DMS153 treated with DMSO at 0.1 percent for 48 hours (cell line): ENCODE results near the gene ACBD4.
"Not testable (repeated sequence)": the region's sequence is repeated elsewhere in the genome, so short reads cannot be mapped to it uniquely, and the experiment has no call there.

Experiments used
- DNase-seq: peaks from one replicate; lab custom pipeline; 2025; ENCODE audit not compliant: unreplicated experiment; lab: John Stamatoyannopoulos, UW

Gene ACBD4

DNA sequence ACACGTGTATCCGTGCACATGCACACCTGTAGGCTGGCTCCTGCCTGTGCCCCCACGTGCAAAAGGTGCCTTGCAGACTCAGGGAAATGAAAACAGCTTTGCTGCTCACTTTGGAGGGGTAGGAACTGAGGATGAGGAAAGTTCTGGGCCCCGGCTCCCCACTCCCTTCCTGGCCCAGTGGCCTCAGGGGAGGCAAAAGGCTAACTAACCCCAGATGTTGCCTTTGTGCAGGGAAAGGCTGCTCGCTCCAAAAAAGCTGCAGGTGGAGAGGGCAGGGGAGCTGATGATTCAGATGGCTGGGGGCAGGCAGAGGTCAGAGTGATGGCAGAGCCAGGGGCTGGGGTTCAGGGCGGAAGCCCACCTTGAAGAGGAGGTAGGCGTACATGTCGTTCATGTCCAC lies 15.5 kb upstream of the ACBD4 start:
- DNase-seq, result no peak

DNA sequence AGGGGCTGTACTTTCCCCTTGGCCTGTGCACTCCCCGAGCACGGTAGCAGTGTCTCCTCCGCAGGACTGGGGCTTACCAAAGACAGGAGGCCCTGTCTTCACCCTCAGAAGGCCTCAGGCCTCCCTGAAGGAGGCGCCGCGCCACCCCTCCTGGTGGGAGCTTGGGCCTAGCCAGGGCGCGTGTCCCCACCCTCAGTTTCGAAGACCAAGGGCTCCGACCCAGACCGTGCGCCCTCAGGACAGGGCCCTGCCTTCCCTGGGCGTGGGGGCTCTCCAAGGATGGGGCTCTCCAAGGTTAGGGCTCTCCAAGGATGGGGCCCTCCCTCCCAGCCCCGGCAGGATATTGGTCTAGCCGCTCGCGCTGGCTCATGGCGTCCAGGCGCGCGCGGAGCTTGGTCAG lies 14.9 kb upstream of the ACBD4 start:
- DNase-seq, result no peak

DNA sequence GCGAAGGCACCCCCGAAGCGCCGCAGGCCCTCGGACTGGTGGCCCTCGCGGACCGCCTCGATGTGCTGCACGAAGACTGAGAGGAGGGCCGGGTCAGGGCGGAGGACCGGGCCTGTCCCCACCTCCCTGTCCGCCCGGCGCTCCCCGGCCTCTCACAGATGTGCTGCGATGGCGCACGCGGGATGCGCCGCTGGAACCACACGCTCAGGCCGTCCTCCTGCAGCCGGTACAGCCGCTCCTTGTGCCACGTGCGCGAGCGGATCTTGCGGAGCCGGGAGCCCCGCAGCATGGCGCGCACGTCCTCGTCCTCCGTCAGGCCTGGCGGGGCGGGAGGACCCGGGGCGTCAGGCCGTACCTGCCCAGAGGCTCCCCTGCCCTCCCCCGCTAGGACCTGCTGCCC lies 14.4 kb upstream of the ACBD4 start:
- no peak for DNase-seq

DNA sequence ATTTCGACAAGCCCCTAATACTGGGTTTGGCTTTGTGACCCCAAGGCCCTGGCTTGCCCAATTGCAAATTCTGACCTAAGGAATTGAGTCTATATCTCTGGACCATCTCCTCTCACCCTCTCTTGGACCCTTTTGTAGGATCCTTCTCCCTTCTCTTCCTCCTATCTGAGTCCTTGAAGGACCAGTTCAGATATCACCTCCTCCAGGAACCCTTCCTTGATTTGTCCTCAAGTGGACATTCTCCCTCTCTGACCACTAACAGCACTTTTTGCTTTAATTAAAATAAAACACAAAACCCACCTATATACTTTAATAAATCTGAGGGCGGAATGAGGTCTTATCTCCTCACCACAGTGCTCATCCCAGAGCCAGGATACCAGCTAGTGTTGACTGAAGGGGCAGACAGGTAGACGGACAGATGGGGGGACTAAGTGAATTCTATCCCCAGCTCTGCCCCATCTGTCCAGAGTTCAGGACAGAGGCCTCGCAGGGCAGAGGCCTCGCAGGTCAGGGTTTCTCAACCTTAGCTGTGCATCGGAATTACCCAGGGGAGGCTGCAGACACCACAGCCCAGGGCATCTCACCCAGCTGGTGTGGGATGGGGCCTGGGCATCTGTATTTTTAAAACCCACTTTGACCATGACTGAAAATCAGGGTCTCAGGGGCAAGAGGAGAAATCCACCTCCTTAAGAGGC lies 12.3 kb upstream of the ACBD4 start:
- DNase-seq, result no peak

DNA sequence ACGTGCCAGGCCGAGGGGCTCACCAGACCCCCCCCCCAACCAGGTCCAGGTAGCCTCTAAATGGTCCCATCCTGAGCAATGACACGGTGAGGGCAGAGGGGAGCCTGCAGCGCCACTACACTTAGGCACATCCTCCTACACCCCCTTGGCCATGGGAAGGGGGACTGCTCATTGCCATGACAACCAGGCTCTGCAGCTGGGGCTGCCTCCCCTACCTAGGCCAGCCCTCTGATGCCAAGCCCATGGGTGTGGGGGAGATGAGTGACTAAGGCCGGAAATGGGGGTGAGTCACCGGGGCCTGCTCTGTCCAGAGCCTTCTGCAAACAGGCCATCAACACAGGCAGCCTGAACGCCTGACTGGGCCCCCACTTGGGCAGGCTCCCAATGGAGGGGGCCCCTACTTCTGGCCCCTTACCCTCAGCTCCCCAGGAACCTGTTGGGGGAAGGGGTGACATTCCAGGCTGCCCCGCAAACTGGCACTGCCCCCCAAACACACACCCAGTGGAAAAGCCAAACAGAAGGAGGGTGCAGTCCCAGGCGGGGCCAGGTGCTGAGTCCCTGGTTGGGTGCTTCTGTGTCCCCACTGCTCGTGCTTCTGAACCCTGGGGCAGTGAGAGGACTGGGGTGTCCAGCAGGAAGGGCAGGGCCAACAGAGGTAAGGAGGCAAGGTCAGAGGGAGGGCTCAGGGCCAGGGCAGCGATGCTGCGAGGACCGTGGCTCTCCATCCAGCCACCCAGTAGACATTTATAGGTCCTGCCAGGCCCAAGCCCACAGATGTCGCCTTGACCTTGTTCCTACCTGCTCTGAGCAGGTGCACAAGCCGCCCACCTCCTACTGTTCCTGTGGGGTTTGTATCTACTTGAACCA lies 11.3 kb upstream of the ACBD4 start:
- DNase-seq, result no peak

DNA sequence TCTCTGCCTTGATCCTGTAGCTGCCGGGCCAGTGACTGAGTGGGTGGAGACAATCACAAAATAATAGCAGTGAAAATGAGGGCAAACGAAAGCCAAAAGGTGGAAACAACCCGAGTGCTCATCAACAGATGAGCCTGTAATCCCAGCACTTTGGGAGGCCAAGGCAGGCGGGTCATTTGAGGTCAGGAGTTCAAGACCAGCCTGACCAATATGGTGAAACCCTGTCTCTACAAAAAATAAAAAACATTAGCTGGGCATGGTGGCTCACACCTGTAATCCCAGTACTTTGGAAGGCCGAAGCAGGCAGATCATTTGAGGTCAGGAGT lies 10.7 kb upstream of the ACBD4 start:
- DNase-seq, result not testable (repeated sequence)

DNA sequence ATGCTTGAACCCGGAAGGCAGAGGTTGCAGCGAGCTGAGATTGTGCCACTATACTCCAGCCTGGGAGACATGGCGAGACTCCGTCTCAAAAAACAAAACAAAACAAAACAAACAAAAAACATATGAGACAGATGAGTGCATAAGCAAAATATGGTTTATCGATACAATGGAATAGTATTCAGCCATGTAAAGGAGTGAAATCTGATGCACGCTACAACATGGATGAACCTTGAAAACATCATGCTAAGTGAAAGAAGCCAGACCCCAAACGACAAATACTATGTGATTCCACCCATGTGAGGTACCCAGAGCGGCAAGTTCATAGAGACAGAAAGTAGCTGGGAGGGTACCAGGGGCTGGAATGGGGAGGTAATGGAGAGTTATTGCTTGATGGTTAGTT lies 10.0 kb upstream of the ACBD4 start:
- DNase-seq, result no peak

DNA sequence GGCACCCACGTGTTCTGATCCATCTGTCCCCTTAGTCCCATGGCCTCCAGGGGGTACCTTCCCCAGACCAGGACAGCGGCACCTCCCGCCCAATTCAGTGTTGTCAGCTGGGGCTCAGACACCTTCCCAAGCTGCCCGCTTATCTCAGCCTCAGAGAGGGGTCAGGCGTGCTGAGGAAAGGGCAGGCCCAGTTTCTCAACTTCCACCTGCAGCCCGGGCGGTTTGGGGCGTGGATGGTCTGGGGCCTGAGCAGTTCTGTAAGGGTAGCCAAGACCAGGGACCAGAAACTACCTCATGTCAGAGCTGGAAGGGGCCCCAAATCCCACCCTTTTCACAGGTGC lies 8.3 kb upstream of the ACBD4 start:
- DNase-seq, result no peak

DNA sequence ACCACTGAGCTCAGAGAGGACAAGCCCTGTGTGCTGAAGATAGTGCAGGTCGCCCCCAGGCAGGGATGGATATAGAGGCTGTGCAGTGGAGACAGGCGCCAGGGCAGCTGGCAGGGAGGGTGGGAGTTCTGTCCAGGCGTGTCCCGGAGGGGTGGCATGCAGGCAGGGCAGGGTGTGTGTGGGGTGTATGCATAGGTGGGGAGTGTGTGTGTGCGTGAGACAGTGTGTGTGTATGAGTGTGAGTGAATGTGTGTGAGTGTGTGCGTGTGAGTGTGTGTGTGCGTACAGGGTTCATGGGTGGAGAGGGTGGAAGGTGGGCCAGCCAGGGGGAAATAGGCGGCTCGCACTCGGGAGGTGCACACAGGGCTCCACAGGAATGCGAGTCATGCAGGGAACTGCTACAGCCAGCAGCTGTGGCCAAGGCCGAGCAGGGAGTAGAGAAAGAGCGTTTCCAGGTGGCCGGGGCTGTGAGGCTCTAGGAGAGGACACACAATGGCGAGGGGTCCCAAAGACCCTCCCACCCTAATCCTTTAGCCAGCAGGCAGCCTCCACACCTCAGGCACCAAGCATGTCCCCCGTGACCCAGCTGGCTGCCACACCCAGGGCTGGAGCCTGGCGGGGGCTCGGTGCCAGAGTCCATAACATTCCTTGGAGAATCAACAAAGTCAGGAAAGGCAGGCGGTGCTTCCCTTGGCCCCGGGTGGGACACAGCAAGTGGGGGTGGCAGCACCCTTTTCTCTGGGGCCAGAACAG lies 7.8 kb upstream of the ACBD4 start:
- DNase-seq, result no peak

DNA sequence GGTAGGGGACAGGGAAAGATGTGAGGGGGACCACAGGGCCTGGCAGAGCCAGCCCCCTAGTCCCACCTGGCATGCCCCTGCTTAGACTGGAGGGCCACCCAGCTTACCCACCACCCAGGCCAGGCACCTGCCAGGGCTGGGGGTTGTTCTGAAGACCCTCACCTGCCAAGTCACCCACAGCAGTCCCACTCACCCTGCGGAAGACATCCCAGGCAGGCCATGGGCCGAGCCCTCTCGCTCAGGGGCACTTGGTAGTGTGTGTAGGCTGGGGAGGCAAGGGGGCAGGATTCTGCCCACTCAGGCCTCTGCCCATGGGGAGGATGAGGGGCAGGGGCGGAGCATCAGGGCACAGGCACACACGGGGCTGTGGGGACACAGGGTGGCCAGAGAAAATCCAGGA lies 7.2 kb upstream of the ACBD4 start:
- no peak for DNase-seq

DNA sequence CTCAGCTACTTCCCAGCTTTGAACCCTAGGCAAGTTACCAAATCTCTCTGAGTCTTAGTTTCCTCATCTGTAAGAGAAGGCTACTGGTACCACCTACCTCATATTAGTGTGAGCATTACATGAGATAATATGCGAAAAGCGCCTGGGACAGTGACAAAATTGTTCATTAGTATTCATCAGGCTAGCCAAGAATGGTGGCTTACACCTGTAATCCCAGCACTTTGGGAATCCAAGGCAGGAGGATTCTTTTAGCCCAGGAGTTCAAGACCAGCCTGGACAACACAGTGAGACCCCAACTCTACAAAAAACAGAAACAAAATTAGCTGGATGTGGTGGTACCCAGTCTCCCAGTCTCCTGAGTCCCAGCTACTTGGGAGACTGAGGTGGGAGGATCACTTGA lies 6.5 kb upstream of the ACBD4 start:
- DNase-seq, result no peak

DNA sequence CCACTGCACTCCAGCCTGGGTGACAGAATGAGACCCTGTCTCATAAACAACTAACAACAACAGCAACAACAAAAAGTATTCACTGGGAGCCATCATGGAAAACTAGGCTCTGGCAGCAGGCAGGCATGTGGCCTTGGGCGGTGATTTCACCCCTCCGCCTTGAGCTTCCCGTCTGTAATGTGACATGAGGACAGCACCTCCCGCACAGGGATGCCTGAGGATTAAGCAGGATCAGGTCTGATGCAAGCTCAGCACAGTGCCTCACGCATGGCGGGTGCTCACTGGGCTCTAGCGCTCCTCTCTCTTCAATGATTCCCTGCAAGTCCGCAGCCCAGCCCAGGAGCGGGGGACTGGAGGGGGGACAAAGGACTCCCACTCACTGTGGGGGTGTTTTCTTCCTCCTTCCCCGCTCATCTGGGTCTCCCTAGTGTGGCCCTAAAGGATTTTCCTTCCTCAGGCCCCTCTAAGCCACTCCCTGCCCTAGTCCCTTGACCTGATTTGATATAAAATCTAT lies 6.0 kb upstream of the ACBD4 start:
- DNase-seq, result no peak

DNA sequence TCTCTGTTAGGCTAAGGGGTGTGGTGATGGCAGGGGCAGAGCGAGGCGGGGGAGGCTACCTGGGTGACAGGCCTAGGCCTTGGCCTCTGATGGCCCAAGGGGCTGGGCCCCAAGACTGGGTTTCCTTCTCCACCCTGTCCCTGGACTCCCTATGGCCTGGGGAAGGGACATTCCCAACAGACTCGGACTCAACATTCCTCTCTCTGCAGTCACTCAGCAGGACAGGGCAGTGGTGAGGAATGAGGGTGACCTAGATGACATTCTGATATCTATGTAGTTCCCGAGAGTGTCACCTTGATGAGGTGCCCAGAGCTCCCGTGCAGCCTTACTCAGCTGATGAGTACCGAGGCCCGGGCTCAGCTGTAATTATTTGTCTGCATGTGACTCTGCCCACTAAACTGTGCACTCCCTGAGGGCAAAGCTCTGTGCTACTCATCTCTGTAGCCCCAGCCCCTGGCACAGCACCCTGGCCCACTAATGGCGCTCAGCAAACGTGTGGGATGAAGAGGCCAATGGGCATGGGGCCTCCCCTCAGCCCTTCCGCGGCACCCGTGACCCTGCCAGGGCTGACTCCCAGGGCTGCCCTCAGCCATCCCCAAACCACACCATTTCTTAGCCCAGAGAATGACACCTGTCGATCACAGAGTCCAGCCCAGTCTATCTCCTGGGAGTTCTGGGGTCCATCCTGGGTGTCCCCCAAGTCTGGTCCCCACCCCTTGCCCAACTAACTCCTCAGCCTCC lies 5.4 kb upstream of the ACBD4 start:
- no peak for DNase-seq

DNA sequence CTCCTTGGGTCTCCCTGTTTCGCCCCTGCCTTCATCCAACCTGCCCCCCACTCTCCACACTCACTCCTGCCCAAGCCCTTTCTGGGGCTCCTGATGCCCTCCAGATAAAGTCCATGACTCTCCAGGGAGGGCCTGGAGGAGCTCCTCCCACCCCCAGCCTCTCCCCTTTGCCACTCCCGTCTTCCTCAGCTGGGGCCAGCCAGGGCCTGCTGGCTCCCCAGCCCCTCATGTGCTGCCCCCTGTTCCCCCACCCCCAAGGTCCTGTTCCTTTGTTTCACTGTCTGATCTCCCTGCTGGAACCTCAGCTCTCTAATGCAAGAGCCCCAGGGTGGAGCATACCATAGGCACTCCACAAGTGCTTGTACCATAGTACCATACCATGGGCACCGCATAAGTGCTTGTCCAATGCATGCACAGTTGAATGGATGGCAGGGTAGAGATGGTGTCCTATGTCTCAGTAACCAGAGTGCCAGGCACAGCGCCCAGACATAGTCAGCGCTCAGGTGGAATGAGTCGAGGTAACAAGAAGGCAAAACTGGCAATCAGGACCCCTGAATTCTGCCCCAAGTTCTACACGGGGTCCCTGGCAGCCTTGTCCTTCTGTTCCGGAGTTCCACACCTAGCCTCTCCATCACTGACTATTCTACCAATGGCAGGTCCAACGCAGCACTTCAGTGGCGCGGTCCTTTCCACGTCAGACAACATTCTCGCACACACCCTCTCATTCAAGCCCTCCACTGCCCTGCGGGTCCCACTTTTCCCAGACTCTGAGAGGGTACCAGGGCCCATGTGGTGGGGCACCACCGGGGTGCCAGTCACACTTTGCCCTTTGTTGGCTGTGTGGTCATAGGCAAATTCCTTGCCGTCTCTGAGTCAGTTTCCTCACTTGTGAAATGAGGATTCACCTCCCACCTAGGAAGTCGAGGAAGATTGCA lies 4.5 kb upstream of the ACBD4 start:
- no peak for DNase-seq

DNA sequence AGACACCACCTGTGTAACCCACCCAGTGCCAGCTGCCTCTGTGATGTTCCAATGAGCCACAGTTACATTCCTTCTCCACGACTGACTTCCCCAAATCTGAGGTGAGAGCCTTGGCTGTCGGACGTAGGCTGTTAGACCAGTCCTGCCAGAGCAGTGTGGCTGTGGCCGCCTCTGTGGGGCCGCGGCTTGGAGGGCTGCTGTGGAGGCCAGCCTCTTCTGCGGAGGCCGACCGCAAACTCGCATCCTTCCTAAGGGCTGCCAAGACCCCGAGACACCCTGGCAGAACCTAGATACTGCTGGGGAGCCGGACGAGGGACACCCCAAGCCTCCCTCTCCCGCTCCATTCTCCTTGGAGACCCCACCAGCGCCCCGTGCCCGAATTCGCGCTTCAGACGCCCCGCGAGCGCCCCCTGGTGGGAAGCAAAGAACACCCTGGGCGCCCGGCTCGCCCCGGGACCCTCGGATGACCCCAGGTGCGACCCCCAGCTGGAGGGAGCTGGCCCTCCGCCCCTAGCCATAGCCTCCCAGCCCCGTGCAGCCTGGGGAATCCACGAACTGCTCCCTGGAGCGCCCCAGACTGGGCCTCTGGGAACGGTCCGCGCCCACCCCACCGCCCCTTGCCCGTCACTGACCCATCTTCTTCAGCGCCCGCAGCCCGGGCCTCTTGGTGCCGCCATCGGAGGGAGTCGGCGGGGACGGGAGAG lies 3.7 kb upstream of the ACBD4 start:
- no peak for DNase-seq

DNA sequence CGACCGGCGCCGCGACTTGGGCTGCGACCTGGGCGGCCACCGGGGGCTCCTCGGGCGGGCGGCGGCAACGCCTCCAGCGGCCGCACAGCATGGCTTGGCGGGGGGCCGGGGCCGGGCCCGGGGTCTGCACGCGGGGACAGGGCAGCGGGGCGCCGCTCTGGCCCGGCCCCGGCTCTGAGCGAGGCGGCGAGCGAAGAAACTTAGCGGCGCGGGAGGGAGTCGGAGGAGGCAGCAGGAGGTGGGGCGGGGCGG lies 3.2 kb upstream of the ACBD4 start, which contains the start of gene PLCD3:
TSS of gene PLCD3 (minus strand) at position 196 of the 252 bp plus-strand sequence. CDS start at position 91, 105 bp downstream.
- DNase-seq, result no peak

DNA sequence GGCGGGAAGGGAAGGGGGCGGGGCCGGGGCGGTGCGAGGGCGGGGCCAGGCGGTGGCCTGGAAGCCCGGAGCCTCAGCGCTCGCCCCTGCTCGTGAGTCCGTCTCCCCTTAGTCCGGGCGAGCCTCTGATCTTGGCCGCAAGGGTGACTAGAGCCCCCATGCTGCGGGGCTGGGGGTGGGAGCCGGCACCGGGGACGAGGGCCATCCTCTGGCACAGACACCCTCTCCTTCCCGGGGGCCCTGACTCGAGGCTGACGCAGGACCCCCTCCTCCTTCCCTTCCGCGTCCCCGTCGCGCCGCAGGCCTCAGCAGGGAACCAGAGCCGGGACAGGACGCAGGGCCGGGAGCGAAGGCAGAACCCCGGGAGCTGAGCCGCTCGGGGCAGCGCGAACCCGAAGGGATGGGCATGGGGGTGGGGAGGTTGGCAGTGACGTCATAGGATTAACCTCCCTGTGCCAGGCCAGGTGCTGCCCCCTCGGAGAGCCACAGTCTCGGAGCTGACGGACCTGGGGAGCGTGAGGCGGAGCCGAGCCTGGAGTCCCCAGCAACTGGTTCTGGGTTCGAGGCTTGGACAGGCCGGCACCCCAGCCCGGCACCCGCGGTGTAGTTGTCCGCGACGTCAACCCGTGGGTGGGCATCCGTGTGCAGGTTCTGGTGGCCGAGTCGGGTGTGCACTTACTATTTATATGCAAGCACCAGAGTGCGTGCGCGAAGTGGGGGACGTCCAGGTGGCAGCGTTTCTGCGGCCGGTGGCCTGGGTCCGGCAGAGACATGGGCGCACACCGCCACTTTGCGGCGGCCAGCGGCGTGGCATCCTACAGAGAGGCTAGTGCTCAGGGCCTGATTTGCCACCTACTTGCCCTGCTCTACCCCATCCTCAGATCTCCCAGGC lies 2.7 kb upstream of the ACBD4 start:
- DNase-seq, result peak; percentile 19

DNA sequence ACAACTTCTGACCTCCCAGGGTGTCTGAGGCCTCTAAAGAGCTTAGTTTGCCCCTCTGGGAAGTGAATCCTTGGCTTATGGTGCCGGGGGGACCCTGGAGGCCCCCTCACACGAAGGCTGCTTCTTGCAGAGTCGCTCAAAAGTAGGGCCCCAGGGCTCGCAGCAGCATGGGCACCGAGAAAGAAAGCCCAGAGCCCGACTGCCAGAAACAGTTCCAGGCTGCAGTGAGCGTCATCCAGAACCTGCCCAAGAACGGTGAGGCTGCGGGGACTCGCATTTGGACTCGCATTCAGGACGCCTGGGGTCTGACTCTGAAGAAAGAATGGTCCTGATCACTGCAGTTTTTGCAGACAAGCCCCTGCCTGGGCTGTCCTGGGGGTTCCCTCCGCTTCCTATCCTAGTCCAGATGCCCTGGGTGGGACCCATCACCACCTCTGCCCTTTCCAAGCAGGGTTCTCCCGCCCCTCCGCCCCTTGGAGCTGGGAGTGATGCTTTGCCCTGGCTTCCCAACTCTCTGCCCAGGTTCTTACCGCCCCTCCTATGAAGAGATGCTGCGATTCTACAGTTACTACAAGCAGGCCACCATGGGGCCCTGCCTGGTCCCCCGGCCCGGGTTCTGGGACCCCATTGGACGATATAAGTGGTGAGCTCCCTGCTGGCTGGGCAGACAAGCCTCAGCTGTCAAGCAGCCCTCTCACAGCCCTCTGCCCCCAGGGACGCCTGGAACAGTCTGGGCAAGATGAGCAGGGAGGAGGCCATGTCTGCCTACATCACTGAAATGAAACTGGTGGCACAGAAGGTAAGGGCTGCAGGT lies 698 bp downstream of the ACBD4 start:
- no peak for DNase-seq
